Stimulated activated CD8-positive, alpha-beta memory T cell treated with anti-CD3 and anti-CD28 coated beads, Interleukin-4, amount 100 ng/mL, for 1 hour (primary cell): ENCODE measurements around the gene ATG4C.
"Not testable (repeated sequence)": the region's sequence is repeated elsewhere in the genome, so short reads cannot be mapped to it uniquely, and the experiment has no call there.

ENCODE experiments used
- DNase-seq, 2 donors: peaks; one replicate each; pipeline ENCODE4 v3.0.0-alpha.2; 2020; ENCODE audit warnings: low read depth in 2 of 2, low spot score in 1 of 2

The ATG4C gene

DNA sequence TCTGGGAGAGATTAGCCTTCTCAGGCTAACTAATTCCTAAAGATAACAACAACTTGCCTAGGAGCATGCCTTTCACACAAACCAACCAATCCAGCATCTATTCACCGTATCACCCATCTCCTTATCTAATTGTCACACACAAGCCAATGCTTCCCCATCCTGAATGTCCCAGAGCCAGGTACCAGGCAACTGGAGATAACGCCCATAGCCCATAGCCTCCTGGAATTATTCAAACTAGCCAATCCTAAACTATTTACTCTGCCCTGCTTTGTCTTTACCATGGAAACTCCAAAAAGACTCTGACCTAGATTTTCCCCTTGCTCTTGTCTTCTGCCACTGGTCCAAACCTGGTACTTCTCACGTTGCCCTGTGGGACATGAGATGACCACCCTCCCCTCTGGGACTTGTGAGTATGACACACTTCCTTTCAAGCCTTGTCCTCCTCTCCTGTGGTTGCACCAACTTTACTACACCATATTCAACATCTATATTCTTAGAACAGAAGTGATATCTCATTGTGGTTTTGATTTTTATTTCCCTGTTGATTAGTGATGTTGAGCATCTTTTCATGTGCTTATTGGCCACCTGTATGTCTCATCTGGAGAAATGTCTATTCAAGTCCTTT lies 8.8 kb upstream of the ATG4C start:
- DNase-seq, result no peak

DNA sequence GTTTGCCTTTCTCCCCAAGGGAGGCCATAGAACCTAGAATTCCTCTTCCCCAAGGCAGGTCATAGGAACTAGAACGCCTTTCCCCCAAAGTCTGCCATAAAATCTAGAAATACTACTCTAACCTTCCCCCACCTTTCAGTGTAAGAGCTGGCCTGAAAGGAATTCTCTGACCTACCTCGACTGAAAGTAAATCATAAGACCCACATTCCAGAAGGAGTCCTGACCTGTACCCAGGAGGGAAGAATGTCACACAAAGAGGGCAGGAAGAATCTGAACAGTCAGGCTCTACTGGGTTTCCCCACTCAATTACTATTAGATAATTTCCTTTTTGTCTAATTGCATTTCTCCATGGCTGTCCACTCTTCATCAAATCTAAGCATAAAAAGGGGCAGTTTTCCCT lies 5.7 kb upstream of the ATG4C start:
- DNase-seq, result no peak

DNA sequence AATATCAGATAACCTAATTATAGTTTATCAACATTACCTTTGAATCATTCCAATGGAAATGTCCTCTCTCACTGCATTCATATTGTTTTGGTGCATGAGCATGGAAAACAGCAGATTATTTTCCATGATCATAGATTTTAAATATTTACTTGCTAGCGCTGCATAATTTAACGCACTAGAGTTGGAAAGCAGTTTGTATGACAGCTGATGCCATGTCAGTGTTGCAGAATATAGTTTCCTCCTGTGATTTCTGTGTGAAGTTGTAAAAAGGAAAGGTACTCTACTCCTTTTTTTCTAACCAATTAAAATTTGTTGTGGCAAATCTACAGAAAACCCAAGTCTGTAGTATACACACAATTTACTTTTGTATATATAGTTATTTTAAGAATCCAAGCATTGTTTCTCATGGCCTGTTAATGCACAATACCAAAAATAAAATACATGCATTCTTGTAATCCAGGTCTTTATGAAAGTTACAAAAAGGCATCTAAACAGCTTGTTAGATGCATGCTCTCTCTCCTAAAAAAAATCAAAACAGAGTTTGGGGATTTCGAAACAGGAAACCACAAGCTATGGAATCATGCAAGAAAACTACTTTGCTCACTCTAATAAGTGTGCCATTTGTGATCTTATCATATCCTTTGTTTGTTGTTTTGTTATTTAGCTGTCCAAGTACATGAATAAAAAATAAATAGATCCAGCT lies 1.9 kb upstream of the ATG4C start:
- DNase-seq, result no peak

DNA sequence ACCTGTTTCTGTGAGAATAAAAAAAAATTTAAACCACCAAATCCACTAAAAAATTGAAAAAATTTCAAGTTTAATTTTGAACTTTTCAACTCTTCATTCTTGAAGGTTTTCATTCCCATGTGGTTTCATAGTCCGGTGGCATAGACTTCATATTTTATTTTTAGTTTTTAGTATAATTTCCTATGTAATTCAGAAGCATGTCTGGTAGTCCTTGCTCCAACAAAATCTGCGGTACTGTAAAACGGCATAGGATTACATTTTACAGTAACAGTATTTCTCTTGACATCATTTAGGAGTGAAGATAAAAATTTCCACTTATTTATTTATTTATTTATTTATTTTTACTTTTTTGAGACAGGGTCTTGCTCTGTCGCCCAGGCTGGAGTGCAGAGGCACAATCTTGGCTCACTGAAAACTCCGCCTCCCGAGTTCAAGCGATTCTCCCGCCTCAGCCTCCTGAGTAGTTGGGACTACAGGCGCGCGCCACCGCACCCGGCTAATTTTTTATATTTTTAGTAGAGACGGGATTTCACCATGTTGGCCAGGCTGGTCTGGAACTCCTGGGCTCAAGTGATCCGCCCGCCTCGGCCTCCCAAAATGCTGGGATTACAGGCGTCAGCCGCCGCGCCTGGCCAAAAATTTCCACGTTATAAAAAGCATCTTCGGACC lies 1.3 kb upstream of the ATG4C start:
- not testable (repeated sequence) for DNase-seq

DNA sequence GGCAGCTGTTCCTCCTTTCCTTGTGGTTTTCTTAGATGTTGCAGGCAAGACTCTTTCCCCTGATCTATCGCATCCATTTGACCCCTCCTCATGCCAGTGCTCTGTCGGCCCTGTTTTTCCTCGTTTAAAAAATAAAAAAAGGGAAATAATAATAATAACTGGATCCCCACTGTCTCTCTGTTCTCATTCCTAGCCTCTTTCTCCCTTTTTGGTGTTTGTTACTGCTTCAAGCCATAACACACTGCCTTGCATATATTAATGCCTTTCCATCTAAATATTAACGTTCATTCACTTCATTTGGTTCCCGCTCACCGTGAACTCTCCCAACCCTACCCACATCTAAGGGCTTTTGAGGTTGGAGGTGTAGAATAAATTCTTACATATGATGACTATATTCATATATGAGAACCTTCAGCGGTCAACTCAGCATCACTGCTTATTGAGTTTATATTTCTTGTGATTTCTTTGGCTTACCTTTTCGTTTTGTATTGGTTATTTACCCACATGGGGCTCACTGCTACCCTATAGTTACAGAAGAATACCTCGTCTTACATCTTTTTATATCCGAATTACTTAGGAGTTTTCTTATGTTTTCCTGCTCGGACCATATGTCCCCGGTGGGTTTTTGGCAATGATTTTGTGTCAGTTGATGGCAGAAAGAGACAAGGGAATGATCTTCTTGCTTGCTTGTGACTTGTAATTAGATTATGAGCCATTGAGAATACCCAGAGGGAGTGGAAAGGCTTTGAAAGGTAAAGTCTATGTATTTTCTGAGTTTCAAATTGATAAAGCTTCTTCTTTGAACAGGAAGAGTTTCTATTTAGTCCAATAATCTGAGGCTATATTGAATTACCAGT lies 805 bp downstream of the ATG4C start:
- DNase-seq, result no peak

DNA sequence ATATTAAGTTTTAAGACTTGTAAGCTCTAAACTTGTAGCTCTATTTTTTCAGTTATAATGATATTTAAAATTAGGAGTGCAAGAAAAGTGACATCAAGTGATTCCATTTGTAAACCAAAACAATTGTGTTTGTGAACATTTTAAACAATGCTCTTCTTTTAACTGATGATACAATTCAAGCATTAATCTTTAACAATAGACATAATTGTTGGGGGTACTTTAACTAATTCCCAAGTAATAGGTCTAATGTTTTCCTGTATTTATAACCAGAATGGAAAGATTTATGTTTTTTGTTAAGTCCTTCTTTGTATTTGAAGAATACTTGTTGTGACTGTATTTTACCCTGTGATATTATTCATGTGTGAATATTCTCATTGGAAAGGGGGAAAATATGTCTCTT lies 6.8 kb downstream of the ATG4C start:
- no peak for DNase-seq

DNA sequence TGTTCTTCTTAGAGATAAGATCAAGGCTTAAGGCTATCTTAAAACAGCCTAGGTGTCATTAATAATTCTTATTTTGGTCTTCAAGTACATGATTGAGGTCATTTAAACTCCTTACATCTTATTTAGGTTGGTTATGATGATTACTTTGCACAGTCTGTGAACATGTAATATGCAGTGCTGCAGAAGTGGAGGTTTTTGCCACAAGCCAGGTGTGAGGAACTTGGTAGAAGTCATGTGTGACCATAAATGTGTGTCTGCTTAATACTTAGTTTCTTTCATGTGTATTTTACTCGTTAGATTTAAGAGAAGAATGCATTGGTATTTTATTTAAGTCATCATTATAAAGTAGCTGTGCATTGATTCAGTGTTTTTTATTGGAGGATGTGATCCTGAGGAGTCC lies 10.1 kb downstream of the ATG4C start:
- DNase-seq, result no peak

DNA sequence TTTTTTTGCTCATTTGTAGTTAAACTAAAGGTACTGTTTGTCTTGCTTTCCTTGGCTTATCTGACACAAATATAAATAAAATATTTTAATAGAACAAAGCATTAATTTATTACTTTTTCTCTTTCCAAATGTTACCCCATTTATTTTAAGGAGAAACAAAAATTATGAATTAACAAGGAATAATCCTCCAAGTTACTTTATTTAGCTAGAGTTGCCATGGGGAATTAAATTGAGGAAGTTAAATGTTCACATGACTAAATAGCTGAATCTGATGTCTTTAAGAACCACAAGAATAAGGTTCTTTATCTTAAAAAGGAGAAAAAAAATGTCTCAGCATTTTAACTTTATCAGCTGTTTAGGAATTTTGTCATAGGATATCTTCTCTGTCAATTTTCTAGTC lies 12.3 kb downstream of the ATG4C start:
- no peak for DNase-seq

DNA sequence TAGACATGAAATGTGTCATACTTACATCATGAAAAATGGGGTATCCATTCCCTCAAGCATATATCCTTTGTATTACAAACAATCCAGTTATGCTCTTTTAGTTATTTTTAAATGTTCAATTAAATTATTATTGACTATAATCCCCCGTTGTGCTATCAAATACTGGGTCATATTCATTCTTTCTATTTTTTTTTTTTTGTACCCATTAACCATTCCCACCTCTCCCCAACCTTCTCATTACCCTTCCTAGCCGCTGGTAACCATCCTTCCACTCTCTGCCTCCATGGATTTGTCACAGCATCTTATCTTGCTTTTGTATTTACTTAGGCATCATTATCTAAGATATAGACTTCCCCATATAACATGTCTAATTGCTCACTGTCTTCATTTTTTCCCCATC lies 15.8 kb downstream of the ATG4C start:
- no peak for DNase-seq

DNA sequence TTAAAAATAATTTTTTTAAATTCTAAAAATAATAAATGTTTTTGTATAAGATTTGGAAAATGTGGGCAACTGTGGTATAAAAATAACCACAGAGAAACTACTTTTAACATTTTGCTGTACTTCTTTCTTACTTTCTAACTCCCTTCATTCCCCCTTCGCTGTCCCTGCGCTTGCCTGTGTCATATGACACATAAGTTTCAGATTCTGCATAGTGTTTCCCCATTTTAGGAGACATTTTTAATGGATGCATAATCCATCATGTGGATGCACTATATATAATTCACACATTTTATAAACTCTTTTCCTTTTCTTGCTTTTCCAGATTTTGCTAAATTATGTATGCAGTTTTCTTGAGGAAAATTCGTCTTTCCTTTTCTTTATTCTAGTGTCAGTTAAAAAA lies 16.3 kb downstream of the ATG4C start:
- DNase-seq, result no peak

DNA sequence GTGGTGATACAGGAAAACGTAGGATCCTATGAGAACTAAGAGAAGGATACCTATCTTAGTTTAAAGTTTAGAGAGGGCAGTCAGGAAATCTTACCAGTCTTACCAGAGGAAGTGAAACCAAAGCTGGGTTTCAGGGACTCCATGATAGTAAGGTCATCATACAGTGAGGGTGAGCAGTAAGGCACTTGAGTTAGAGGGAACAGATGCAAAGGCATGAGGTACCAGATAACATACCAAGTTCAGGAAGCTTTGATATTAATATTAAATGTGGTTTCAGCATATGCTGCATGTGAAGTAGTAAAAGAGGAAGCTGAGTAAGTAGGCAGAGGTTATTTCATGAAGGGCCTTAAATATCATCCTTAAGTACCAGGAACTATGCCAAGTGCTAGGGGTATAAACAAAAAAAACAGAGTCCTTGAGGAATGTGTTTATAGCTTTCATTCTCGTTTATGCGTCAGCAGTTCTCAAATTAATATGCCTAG lies 16.9 kb downstream of the ATG4C start:
- no peak for DNase-seq

DNA sequence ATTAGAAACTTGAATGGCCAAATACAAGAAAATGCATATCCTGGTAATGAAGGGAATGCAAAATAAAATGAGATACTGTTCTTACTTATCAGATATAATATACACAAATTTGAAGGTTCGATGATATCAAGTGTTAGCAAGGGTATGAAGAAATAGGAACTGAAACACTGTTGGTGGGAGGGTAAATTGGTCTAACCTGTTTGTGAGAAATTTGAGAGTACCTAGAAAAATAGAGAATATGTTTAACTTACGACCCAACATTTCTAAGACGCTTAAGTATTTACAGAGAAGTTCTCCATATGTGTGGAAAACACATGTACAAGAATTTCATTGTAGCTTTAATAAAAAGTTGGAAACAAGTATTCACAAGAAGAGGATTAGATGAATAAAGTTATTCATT lies 25.9 kb downstream of the ATG4C start:
- no peak for DNase-seq

DNA sequence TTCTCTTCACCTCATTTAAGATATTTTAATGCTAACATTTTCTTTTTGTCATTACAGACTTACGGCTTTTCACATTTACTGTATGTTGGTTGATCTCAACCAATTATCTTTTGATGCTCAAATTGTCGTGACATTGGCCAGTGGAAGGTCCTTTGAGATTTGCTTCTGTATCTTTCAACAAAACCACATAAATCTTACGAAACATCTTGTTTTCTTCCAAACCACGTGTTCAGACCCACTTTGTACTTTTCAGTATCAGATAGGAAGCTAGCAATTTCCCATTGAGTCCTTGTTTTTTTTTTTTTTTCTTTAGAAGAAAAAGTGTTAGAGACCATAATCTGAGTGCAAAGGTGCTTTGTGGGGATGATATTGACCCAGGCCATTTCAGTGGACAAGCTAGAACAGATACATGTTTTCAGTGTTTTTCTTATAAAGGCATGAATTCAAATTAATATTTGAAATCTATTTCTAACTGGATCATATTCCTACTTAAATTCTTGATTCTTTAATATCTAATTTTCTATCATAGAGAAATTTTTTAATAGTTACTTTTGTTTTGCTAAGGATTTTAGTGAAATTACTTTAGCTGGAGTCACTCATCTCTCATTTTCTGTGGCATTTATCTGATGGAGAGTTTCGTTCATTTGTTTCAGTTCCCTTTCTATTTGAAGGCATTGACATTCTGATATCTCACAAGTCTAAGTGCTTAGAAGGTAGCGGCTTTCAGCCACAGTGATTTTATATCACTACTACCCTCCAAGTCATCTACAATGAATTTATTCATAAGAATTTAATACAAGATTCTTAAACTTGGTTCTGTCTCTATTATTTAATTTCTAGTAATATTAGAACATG lies 26.7 kb downstream of the ATG4C start:
- no peak for DNase-seq

DNA sequence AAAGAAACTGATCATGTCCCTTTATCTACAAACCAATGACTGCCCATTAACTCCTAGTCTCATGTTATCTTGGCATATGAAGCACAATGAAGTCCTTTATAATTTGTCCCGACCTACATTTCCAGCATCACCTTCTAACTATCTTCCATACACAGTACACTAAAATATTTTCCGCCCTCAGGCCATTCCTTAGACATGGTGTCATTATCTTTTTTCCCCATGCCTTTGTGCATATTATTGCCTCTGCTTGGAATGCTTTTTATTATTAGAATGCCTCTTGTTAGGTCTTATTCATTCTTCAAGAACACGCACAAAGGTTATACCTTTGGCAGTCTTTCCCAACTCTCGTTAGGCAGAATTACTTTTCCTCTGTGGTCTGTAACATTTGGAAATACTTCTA lies 39.6 kb downstream of the ATG4C start:
- no peak for DNase-seq

DNA sequence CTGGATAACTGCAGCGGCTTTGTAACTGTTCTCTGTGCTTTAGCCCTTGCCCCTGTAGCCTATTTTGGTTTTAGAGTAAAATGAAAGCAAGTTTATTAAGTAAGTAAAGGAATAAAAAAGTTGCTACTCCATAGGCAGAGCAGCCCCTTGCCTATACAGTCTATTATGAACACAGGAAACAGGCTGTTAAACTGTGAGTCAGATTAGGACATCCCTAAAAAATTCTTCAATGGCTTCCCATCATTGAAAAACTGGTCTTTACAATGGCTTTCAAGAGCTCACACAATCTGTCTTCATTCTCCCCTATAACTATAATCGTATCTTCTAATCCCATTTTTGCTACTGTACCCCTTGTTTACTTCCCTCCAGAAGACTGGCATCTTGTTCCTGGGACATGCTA lies 43.0 kb downstream of the ATG4C start:
- DNase-seq, result no peak

DNA sequence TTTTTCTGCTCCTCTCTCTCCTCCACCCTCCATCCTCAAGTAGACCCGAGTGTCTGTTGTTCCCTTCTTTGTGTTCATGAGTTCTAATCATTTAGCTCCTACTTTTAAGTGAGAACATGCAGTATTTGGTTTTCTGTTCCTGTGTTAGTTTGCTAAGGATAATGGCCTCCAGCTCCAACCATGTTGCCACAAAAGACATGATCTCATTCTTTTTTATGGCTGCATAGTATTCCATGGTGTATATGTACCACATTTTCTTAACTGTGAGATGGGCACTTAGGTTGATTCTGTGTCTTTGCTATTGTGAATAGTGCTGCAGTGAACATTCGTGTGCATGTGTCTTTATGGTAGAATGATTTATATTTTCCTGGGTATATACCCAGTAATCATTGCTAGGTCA lies 43.9 kb downstream of the ATG4C start:
- DNase-seq, result not testable (repeated sequence)

DNA sequence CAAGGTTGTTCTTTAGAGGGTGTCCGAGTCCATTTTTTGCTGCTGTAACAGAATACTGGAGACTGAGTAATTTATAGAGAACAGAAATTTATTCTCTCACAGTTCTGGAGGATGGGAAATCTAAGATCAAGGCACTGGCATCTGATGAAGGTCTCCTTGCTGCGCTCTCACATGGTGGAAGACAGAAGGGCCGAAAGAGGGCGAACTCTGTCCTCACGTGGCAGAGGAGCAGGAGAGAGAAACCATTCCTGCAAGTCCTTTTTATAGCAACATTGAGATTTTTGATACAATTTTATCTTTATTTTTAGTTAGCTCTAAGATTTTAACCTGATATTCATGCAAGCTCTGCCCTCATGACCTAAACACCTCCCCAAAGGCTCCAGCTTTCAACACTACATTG lies 48.3 kb downstream of the ATG4C start:
- no peak for DNase-seq

DNA sequence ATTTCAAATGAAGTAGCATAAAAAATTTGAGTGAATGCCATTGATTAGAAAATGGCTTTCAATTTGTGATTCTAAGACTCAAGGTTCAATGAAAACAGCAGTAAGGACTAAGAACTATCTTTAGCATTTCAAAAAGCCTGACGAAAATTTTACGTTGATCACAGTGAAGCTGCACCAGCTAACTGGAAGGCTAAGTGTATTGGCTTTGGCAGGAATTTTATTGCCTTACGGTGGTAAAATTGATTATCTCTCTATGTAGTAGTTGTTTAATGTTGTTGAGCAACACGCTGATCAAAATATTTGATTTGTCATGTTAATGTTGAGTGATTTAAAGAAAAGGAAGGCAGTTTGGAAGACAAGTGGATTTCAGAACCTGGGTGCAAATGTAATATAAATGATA lies 49.6 kb downstream of the ATG4C start:
- DNase-seq, result no peak

DNA sequence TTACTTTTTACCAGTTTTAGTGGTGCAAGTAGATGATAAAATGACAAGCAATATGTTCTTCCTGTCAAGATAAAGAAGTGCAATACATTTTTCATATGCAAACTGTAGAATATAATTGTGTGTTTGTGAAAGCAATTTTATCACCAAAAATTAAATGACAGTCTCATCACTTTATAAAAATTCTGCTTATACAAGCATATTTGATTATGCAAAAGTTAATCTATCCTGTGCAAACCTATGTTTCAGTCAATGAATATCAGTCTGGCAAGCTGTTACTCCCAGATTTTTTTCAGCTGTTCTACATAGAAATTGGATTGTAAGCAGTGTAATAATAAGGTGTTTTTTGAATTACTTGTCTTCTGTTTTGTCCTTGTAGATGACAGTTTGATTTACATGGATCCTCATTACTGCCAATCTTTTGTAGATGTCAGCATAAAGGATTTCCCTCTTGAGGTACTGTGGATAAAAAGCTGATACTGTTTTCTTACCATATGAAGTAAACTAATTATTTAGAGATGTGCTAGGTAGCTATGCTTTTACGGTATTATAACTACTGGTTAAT lies 50.5 kb downstream of the ATG4C start:
- no peak for DNase-seq

DNA sequence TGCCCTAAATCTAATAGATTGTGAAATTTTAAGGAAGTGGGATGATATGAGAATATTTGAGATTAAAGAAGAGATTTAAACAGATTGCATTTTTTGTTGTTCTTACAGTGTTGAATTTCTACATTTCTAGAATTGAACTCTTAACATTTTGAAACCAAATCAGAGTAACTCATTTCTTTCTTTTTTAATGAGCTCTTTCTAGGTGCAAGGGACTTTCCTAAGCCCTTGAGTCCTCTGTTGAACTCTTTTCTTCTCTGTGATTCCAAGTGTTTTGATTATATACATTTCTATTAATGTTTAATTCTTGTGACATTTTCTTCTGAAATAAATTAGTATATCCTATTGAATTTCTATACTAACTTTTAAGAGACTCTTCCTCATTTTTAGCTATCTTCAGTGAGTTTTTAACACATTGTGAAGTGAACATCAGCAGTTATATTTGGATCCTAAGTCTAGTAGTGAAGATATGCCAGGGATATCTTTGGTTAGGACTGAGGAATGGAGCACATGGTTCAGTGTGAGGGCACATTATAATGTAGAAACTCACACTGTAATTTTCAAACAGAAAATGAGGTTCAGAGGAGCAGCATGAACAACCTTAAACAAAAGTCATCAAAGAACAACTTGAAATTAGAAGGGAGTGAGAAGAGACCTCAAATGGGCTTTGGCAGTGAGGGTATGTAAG lies 53.1 kb downstream of the ATG4C start:
- no peak for DNase-seq
